IPS-NIHi11 (cell line): Measurements from ENCODE around the gene NR2C1.
"Not testable (repeated sequence)": the region's sequence is repeated elsewhere in the genome, so short reads cannot be mapped to it uniquely, and the experiment has no call there.

ENCODE experiments used
- DNase-seq: peaks from one replicate; pipeline ENCODE4 v3.0.0; 2012; ENCODE audit warnings: mixed read lengths, low spot score

NR2C1 gene

DNA sequence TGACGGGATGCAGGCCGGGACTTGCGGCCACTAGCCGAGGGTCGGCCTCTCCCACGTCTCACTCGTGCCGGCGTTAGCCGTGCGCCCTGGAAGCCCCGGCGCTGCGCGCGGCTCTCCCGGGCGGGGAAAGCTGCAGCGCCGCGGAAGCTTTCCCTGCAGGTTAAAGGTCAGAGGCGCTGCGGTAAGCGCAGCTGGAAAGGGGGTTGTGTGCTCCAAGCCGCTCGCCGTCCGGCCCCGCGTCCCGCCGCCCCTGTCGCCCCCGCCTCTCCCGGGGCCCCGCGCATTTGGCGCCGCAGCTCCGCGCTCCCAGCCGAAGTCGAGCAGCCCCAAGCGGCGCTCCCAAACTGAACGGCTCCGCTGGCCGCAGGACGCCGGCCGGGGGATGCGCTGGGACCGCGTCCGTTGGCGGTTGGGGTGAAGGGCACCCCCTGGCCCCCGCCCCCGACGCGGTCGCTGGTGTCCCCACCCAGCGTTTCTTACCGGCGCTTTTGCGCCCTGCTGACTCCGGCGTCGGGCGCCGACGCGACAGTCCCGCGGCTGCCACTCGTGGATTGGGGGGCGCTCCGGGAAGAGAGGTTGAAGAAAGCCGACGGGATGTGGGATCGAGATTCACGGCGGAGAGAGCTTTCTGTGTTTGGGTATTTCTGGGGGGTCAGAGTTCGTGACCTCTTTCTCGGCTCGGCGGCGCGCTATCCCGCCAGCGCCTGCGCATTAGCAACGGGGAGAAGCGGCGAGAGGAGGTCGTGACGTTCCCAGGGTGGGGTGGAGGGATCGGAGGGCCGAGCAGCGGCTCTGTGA is at the start of gene NR2C1:
NR2C1 (minus strand) TSS at position 719 of the 798 bp plus-strand sequence. CDS start 6,234 bp downstream, outside the sequence.
- DNase-seq: peak; percentile 99

DNA sequence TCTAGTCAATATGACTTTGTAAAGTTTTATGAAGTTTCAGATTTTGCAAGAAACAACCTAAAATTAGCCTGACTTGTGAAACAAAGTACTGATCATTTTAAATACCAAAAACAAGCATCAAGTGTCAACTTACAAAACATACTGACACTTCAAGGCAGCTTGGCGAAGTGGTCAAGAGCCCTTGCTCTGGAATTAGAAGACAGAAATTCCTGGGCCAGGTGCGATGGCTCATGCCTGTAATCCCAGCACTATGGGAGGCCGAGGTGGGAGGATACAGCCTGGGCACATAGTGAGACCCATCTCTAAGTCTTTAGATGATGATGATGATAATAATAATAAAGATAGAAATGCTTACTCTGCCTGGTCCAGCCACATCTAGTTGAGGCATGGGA is 45.4 kb upstream of the NR2C1 start:
- DNase-seq: no peak

- DNase-seq: no peak
These were observed 44.8 kb upstream of the NR2C1 start for GRCh38 chr12:95118138-95118787.

DNA sequence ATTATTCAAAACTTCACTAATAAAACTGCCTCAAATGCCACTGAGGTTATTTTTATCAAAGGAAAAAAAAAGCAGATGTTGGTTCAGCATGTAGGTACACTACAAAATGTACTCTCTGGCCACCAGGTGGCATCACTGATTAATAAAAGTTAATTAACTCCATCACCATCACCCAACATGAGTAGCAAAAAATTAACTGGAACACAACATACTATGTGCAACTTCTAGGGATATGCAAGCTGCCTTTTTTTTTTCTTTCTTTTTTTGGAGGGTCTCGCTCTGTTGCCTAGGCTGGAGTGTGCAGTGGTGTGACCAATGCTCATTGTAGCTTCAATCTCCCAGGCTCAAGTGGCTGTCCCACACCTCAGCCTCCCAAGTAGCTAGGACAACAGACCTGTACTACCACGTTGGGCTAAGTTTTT is 43.8 kb upstream of the NR2C1 start:
- DNase-seq: peak; percentile 56

GRCh38 chr12:95116773-95117172 is 43.4 kb upstream of the NR2C1 start:
- peak; percentile 20 for DNase-seq

- no peak for DNase-seq
These were observed 42.9 kb upstream of the NR2C1 start for GRCh38 chr12:95116341-95116740.

GRCh38 chr12:95115641-95116040 is 42.2 kb upstream of the NR2C1 start:
- no peak for DNase-seq

GRCh38 chr12:95114766-95115405 is 41.5 kb upstream of the NR2C1 start:
- DNase-seq: no peak

DNA sequence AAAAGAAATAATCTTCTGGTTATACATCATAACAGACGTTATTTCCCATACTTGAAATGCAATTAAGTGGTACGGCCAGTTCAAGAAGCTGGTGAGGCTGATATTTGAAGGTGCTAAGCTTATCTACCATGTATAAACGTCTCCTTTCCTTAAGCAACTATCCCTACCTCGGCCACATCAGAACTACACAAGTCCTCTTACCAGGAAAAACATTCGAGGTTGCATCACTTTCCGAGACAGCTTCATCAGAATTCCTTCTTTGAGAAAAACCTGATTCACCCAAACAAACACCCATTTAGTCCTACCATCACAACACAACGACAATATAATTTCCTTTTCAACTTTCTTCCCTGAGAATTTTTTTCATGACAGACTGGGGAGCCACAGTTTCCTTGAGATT is 33.9 kb upstream of the NR2C1 start:
- DNase-seq: no peak

- no peak for DNase-seq
These were observed 32.1 kb upstream of the NR2C1 start for GRCh38 chr12:95105540-95105939.

DNA sequence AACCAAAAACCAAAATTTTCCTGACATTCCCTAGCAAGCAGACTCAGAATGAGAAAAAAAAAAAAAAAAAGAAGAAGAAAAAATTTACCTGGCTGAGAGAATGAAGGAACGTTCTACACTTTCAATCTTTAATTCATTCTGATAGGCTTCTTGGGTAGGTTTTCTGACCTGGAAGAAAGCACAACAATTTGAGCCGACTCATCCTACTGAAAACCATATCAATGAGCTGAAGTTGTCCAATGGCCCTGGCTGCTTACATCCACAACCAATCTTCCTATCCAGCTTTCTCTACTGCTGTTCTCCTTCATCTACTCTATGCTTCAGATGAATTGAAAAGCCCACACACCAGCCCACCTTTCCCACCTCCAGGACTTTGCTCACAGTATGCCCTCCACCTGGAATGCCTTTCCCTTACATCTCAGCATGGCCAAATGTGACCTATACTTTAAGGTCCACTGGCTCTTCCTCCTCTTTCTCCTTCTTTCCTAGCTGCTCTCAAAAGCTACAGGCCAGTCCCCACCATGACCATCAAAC is 31.6 kb upstream of the NR2C1 start:
- DNase-seq: no peak

DNA sequence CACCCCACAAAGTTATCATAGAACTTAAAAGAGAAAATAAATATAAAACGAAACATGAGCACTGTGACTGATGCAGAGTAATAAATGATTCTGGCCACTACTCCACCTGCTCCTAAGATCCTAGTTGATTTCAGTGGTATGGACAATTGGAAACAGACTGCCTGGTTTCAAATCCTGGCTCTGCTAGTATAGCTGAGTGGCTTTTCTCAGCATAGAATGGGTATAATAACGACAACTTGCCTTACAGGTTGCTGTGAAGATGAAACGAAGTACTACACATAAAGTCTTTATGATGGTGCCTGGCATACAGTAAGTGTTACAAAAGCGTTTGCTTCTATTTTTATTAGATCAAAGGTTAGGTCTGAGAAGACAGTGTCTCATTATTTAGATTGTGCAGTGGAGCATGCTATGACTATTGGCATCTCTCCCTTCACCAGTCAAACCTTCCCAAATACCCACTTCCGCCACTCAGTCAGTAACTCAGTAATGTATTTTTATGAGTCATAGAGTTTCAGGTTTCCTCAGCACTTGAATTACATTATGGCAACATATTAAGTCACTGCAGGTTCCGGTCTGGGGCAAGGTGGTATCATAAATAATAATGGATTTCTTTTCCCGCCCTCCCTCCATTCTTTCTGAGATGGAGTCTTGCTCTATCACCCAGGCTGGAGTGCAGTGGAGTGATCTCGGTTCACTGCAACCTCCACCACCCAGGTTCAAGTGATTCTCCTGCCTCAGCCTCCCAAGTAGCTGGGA is 29.7 kb upstream of the NR2C1 start:
- peak; percentile 26 for DNase-seq

DNA sequence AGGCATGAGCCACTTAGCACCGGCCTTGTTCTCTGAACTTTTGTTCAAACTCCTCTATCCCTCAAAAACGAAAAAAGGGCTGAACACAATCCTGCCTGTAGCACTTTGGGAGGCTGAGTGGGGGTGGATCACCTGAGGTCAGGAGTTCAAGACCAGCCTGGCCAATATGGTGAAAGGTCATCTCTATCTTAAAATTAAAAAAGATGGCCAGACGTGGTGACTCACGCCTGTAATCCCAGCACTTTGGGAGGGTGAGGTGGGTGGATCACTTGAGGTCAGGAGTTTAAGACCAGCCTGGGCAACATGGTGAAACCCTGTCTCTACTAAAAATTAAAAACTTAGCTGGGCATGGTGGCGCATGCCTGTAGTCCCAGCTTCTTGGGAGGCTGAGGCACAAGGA is 28.5 kb upstream of the NR2C1 start:
- not testable (repeated sequence) for DNase-seq

GRCh38 chr12:95100264-95101190 is 27.1 kb upstream of the NR2C1 start:
- DNase-seq: no peak

- no peak for DNase-seq
These were observed 25.9 kb upstream of the NR2C1 start for GRCh38 chr12:95099270-95099790.

GRCh38 chr12:95096852-95097251 is 23.4 kb upstream of the NR2C1 start:
- DNase-seq: no peak

DNA sequence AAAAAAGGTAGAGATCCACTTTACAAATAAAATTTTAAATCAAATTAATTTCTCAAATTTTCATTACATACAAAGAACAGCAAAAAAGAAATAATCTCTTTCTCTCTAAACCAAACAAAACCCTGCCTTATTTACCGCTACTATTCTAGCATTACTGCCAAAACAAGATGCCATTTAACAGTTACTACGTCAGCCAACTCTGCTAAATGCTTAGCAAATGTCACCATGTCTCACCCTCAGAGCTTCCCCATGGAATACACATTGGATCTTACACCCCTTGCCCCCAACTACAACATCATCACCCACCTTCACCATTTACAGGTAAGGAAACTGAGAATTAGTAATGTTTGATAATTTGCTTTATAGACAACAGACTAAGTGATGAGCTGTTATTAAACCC is 23.0 kb upstream of the NR2C1 start:
- no peak for DNase-seq

GRCh38 chr12:95095866-95096265 is 22.4 kb upstream of the NR2C1 start:
- not testable (repeated sequence) for DNase-seq

DNA sequence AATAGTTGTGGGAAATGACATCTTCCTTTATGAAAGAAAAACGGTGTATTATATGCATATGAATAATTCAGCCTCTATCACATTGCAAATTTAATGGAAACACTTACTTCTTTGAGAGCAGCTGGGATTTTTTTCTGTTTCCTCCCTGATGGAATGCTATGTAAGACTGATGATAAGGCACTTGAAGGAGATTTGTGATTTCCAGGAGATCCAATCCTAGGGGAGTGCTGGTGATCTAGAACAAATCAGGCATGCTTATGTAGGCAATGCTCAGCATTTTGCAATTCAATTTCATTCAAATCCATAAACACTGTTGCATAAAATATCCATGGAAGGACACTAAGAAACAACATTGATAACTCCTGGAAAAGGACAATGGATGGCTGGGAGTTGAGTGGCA is 16.0 kb upstream of the NR2C1 start:
- DNase-seq: no peak

DNA sequence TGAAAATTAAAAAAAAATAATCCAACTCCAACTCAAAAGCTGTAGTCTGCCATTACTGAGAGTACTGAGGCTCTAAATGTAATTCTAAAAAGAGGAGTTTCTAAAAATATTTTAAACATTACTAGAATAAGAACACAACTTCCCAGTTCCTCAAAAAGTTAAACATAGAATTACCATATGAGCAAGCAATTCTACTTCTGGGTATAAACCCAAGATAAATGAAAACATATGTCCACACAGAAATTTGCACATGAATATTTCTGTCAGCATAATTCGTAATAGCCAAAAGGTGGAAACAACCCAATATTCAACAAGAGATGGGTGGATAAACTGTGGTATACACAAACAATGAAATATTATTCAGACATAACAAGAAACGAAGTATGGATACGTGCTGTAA is 15.0 kb upstream of the NR2C1 start:
- no peak for DNase-seq

- no peak for DNase-seq
These were observed 12.2 kb upstream of the NR2C1 start for GRCh38 chr12:95085612-95086011.
